ENCODE results near the gene CD28. TPM values are rescaled to one million over a fixed set of nuclear protein-coding genes. Genes with fewer than 3 reads are reported as not detected.

The CD28 gene
- total RNA-seq, 4 donors from 2014 or later: 0.42 to 1.3 (median 0.63) TPM

DNA sequence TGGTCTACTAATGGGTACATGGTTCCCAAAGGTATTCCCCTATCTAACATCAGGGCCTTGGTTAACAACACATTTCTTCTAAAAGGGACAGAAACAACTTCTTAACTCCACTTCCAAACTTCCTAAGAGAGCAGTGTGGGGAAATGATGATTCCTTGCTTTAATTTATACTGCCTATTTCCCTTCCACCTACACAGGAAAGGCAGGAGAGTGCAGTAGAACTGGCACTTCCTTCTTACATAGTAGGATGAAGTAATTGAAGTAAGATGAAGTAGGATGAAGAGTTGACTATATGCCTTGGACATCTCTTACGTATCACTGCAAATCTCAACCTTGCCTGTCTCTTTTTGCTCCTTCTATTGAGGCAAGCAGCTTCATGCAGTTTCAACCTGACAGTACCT, 54.7 kb downstream of the CD28 start:
- intact Hi-C loops (cut with DNase I): no loop called here
- Histone ChIP-seq H3K4me1 (peaks cover 0 to 10% (median 0%) of the 10 kb centered on the region in 3 donors), H3K4me3 (no peak overlapping the region), H3K9me3 (peaks cover 0 to 6% (median 5%) of the 10 kb centered on the region in 3 donors), H3K36me3 (no peaks in the 10 kb centered on the region), H3K27me3 (no peaks in the 10 kb centered on the region), H3K27ac (no peak overlapping the region)
- DNase-seq: no peak
- TF ChIP-seq POLR2A (IDR thresholded peaks at IDR 0.05): no peak
- TF ChIP-seq, protein P1, sequence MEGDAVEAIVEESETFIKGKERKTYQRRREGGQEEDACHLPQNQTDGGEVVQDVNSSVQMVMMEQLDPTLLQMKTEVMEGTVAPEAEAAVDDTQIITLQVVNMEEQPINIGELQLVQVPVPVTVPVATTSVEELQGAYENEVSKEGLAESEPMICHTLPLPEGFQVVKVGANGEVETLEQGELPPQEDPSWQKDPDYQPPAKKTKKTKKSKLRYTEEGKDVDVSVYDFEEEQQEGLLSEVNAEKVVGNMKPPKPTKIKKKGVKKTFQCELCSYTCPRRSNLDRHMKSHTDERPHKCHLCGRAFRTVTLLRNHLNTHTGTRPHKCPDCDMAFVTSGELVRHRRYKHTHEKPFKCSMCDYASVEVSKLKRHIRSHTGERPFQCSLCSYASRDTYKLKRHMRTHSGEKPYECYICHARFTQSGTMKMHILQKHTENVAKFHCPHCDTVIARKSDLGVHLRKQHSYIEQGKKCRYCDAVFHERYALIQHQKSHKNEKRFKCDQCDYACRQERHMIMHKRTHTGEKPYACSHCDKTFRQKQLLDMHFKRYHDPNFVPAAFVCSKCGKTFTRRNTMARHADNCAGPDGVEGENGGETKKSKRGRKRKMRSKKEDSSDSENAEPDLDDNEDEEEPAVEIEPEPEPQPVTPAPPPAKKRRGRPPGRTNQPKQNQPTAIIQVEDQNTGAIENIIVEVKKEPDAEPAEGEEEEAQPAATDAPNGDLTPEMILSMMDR (IDR thresholded peaks at IDR 0.05): no peak
- 88 to 100% methylated on average over 1 of the region's 1 CpG for whole genome bisulfite sequencing, 2 donors

DNA sequence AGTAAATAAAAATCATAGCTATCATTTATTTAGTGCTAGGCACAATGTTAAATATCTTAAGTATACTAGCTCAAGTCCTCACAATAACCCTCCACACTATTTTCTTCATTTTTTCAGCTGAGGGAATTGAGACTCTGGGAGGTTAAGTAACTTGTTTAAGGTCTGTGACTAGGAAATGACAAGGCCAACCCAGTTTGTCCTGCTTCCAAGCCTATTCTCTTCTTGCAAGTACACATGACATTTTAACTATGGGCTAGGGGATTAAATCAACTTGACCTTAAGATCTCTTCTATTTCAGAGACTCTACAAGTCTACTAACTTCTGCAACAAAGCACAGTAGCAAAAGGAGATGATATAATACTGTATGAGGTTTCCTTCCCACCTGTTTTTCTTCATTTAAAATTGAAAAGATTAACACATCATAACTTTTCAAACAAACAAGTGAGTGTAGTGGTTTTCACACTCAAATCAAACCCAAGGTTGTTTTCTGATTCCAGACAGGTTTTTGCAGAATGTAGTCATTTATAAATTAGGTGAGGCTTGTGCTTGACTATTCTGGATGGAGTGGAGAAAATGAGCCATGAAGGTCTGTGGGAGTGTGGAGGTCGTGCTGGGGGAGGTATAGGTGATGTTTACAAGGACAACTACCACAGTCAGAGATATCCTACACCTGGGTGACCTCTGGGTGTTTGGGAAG, 57.0 kb downstream of the CD28 start:
- DNase-seq: no peak
- no peaks in the 10 kb centered on the region for H3K36me3 ChIP-seq
- no peak overlapping the region for H3K27ac ChIP-seq
- no peak for TF ChIP-seq POLR2A (IDR thresholded peaks at IDR 0.05)
- H3K4me1 ChIP-seq: peaks cover 0 to 10% (median 0%) of the 10 kb centered on the region in 3 donors
- no peak overlapping the region for H3K4me3 ChIP-seq
- intact Hi-C loops (cut with DNase I): no loop called here
- H3K9me3 ChIP-seq: no peaks in the 10 kb centered on the region
- no peaks in the 10 kb centered on the region for H3K27me3 ChIP-seq
- WGBS, 2 donors: 63 to 70% methylated on average over 1 of the region's 1 CpG

DNA sequence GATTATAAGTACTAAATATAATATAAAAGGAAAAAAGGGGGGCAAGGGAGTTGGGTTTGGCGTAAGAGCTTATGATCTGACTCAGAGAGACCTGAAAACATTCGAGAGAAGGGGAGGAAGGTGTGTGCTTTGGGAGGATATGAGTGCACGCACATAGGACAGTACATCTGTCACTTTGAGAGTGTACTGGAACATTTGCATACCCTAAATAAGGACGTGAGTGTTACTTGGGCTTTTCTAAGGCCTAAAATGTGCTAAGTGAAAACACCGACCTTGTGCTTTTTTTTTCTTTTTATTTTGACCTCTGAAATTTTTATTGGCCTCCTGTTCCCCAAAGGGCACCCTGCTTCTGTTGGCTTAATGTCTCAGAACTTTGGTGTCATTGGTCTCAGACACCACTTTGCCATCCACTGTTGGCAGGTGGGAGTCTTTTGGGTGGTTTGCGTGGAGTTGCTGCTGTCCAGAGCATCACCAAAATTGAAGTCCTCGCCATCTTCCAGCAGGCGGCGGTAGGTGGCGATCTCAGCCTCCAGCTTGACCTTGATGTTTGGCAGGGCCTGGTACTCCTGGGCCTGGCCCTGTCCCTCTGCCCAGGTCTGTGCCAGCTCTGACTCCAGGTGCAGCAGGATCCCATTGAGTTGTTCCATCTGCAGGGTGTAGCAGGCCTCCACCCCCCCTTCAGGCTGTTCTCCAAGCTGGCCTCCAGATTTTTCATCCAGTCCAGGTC, 57.7 kb downstream of the CD28 start:
- TF ChIP-seq, protein P1 (IDR thresholded peaks at IDR 0.05): no peak
- TF ChIP-seq POLR2A (IDR thresholded peaks at IDR 0.05): no peak
- H3K9me3 ChIP-seq: no peaks in the 10 kb centered on the region
- H3K4me3 ChIP-seq: no peak overlapping the region
- no peak overlapping the region for H3K27ac ChIP-seq
- no peaks in the 10 kb centered on the region for H3K36me3 ChIP-seq
- WGBS, 2 donors: 78 to 79% methylated on average over 10 of the region's 10 CpGs
- H3K27me3 ChIP-seq: no peaks in the 10 kb centered on the region
- DNase-seq: no peak
- H3K4me1 ChIP-seq: peaks cover 0 to 10% (median 0%) of the 10 kb centered on the region in 3 donors
- intact Hi-C loops (cut with DNase I): no loop called here

DNA sequence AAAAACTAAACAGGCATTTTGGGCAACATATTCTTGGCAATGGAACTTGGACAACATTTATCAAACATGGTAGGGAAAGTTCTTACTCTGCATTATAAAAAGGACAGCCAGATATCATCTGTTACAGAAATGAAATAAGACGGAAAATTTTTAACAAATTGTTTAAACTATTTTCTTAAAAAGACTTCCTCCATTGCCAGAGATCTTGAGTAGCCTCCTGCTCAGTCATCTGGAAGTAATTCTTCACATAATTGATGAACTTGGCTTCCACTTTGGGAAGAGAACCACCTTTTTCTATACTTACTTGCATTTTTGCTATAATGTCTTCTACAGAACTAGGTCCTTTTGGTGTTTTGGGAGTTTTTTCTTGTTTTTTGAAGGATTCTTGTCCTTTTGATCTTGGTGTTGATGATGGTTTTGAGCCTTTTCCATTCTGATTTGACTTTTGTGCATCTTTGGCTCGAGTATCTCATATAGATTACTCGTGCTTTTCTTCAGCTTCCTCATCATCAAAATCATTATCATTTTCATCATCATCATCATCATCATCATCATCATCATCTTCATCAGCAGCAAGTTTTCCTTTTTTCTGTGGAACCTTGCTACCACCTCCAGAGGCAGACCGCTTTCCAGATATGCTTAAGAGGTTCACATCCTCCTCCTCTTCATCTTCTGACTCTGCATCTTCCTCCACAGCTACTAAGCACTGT, 66.2 kb downstream of the CD28 start:
- H3K36me3 ChIP-seq: no peaks in the 10 kb centered on the region
- WGBS, 2 donors: 84 to 89% methylated on average over 4 of the region's 4 CpGs
- no peaks in the 10 kb centered on the region for H3K27me3 ChIP-seq
- intact Hi-C loops (cut with DNase I): no loop called here
- TF ChIP-seq, protein P1 (IDR thresholded peaks at IDR 0.05): no peak
- TF ChIP-seq POLR2A (IDR thresholded peaks at IDR 0.05): no peak
- H3K27ac ChIP-seq: no peak overlapping the region
- no peak for DNase-seq
- H3K9me3 ChIP-seq: no peaks in the 10 kb centered on the region
- H3K4me3 ChIP-seq: no peak overlapping the region
- H3K4me1 ChIP-seq: no peaks in the 10 kb centered on the region

DNA sequence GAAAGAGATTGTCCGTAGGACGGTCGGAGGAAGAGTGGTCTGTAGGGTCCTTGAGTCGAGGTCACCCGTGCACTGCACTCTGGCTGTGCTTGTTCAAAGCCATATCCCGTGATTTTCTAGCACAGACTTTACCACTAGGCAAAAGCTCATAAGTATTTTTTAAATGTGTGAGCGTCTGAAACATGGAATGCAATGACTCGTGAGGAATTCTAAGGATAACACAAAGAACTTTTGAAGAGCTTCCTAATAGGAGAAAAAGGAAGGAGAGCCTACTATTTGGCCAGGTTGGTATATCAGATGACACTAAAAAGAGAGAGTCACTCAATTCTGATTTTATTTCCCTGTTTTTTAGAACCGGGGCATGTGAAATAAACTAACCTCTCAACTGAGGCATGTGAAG, 68.3 kb downstream of the CD28 start:
- 76 to 77% methylated on average over 9 of the region's 9 CpGs for WGBS, 2 donors

More for the DNA sequence above, 68.3 kb downstream of the CD28 start:
- H3K4me1 ChIP-seq: no peaks in the 10 kb centered on the region
- no peaks in the 10 kb centered on the region for H3K9me3 ChIP-seq
- DNase-seq: no peak
- TF ChIP-seq, protein P1 (IDR thresholded peaks at IDR 0.05): no peak
- TF ChIP-seq POLR2A (IDR thresholded peaks at IDR 0.05): no peak
- H3K27me3 ChIP-seq: no peaks in the 10 kb centered on the region
- intact Hi-C loops (cut with DNase I): no loop called here
- H3K27ac ChIP-seq: no peak overlapping the region
- H3K36me3 ChIP-seq: no peaks in the 10 kb centered on the region
- H3K4me3 ChIP-seq: no peak overlapping the region
